ENCODE data around the gene TIMP2. TPM values are rescaled to one million over a fixed set of nuclear protein-coding genes. Genes with fewer than 3 reads are reported as not detected.

The TIMP2 gene
- total RNA-seq, 1 experiment from 2014 or later: 114 TPM

DNA sequence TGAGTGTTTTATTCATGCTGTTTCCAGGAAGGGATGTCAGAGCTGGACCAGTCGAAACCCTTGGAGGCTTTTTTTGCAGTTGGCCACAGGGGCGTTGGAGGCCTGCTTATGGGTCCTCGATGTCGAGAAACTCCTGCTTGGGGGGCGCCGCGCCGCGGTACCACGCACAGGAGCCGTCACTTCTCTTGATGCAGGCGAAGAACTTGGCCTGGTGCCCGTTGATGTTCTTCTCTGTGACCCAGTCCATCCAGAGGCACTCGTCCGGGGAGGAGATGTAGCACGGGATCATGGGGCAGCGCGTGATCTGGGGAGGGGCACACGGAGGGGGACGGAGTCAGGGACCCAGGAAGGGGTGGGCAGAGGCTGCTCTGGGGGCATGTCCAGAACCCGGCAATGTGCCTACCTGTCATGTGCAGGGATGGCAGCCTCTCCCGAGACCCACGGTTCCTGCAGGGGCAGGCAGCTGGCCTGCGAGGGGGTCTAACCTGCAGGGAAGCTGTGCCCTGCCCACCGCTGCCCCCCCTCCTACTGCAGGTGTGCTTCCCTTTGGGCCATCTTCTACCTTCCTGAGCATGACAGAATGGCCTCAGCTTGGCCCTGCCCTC, 69.5 kb downstream of the TIMP2 start:
- no peak for DNase-seq
- H3F3A ChIP-seq (ENCODE audit: insufficient read depth, low read depth): no peaks in the 10 kb centered on the region
- no peaks in the 10 kb centered on the region for H3K36me3 ChIP-seq (ENCODE audit: low read depth)
- no peak overlapping the region for H3K4me2 ChIP-seq
- H4K20me1 ChIP-seq (ENCODE audit: insufficient read depth): no peaks in the 10 kb centered on the region
- intact Hi-C loops (cut with micrococcal nuclease; ENCODE audit: unreplicated experiment): no loop called here
- no peaks in the 10 kb centered on the region for H3K9me2 ChIP-seq (ENCODE audit: insufficient read depth)
- no peak overlapping the region for H3K27ac ChIP-seq
- POLR2A ChIA-PET (ENCODE audit: unreplicated experiment): no interaction called here
- H3K27me3 ChIP-seq (ENCODE audit: insufficient read depth, low read depth): no peaks in the 10 kb centered on the region
- TF ChIP-seq EZH2 (IDR thresholded peaks at IDR 0.05; ENCODE audit: low read depth): no peak
- TF ChIP-seq, protein P1, sequence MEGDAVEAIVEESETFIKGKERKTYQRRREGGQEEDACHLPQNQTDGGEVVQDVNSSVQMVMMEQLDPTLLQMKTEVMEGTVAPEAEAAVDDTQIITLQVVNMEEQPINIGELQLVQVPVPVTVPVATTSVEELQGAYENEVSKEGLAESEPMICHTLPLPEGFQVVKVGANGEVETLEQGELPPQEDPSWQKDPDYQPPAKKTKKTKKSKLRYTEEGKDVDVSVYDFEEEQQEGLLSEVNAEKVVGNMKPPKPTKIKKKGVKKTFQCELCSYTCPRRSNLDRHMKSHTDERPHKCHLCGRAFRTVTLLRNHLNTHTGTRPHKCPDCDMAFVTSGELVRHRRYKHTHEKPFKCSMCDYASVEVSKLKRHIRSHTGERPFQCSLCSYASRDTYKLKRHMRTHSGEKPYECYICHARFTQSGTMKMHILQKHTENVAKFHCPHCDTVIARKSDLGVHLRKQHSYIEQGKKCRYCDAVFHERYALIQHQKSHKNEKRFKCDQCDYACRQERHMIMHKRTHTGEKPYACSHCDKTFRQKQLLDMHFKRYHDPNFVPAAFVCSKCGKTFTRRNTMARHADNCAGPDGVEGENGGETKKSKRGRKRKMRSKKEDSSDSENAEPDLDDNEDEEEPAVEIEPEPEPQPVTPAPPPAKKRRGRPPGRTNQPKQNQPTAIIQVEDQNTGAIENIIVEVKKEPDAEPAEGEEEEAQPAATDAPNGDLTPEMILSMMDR (conservative IDR thresholded peaks at IDR 0.05): no peak
- H3K9me3 ChIP-seq (ENCODE audit: insufficient read depth, low read depth): no peaks in the 10 kb centered on the region
- no TSS peak for BruUV-seq (replicated peaks)
- no peaks in the 10 kb centered on the region for H3K4me1 ChIP-seq (replicated peaks; ENCODE audit: insufficient read depth)
- CTCF ChIA-PET: no interaction called here
- no peaks in the 10 kb centered on the region for H3K79me2 ChIP-seq (ENCODE audit: low read depth)
- no peak overlapping the region for H2AFZ ChIP-seq
- H3K4me3 ChIP-seq: no peak overlapping the region

DNA sequence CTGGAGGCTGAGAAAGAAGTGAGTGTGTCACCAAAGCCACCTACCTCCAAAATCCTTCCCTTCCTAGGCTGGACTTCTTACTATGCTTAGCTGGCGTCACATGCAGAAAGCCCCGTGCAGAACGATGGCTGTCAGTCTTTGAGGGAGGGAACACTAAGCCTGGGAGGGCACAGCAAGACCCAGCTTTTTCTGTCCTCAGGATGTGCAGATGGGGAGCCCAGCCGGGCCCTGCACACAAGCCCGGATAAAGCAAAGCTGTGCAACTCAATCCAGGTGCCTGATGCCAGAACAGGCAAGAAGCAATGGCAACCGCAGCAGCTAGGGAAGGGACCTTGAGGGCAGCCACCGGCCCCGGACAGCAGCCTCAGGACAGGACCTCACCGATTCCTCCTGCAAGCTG, 70.7 kb downstream of the TIMP2 start:
- TF ChIP-seq EZH2 (IDR thresholded peaks at IDR 0.05; ENCODE audit: low read depth): no peak
- TF ChIP-seq, protein P1 (conservative IDR thresholded peaks at IDR 0.05): no peak
- H4K20me1 ChIP-seq (ENCODE audit: insufficient read depth): no peaks in the 10 kb centered on the region
- no peak overlapping the region for H2AFZ ChIP-seq
- no peaks in the 10 kb centered on the region for H3K9me3 ChIP-seq (ENCODE audit: insufficient read depth, low read depth)
- POLR2A ChIA-PET (ENCODE audit: unreplicated experiment): no interaction called here
- BruUV-seq (replicated peaks): no TSS peak
- CTCF ChIA-PET: interaction anchor here (0.5 to 0.8 kb wide), 2 partner anchors 88 to 125 kb away, joined by 6 to 19 read pairs; partner anchors contain the start of gene LGALS3BP
- H3K9me2 ChIP-seq (ENCODE audit: insufficient read depth): no peaks in the 10 kb centered on the region
- H3K79me2 ChIP-seq (ENCODE audit: low read depth): no peaks in the 10 kb centered on the region
- intact Hi-C loops (cut with micrococcal nuclease; ENCODE audit: unreplicated experiment): no loop called here
- H3K4me1 ChIP-seq (replicated peaks; ENCODE audit: insufficient read depth): no peaks in the 10 kb centered on the region
- H3K4me2 ChIP-seq: no peak overlapping the region
- DNase-seq: no peak
- no peak overlapping the region for H3K27ac ChIP-seq
- H3K4me3 ChIP-seq: no peak overlapping the region
- H3K36me3 ChIP-seq (ENCODE audit: low read depth): no peaks in the 10 kb centered on the region
- no peaks in the 10 kb centered on the region for H3K27me3 ChIP-seq (ENCODE audit: insufficient read depth, low read depth)
- H3F3A ChIP-seq (ENCODE audit: insufficient read depth, low read depth): no peaks in the 10 kb centered on the region

DNA sequence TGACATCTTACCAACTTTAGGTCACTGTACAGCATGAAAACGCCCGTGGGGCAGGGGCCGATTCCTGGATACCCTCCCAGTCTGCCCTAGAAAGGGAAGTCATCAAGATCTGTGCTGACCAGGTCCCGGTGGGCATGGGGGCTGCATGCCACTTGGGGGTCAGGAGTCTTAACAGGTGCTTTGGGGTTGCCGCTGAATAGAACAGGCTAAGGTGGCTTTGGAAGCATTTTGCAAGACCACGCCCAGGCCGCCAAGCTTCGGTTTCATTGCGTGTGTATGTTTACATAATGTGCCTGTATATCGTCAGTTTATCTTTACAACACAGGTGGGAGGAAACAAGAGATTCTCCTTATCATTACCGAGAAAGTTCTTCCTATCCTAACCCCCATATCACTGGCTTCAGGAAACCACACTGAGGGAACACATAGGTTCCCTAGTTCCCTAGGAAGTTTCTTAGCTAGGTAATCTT, 71.2 kb downstream of the TIMP2 start:
- H3K27ac ChIP-seq: no peak overlapping the region
- no peaks in the 10 kb centered on the region for H3K4me1 ChIP-seq (replicated peaks; ENCODE audit: insufficient read depth)
- H3K9me2 ChIP-seq (ENCODE audit: insufficient read depth): no peaks in the 10 kb centered on the region
- no peaks in the 10 kb centered on the region for H3K9me3 ChIP-seq (ENCODE audit: insufficient read depth, low read depth)
- intact Hi-C loops (cut with micrococcal nuclease; ENCODE audit: unreplicated experiment): no loop called here
- no peaks in the 10 kb centered on the region for H3F3A ChIP-seq (ENCODE audit: insufficient read depth, low read depth)
- no peak overlapping the region for H3K4me2 ChIP-seq
- H2AFZ ChIP-seq: no peak overlapping the region
- H4K20me1 ChIP-seq (ENCODE audit: insufficient read depth): no peaks in the 10 kb centered on the region
- ChIA-PET CTCF (interaction anchor here (0.5 to 0.8 kb wide), 2 partner anchors 88 to 126 kb away, joined by 6 to 19 read pairs; partner anchors contain the start of gene LGALS3BP), POLR2A (ENCODE audit: unreplicated experiment) (no interaction called here)
- TSS peak; percentile 57 for BruUV-seq (replicated peaks)
- no peaks in the 10 kb centered on the region for H3K27me3 ChIP-seq (ENCODE audit: insufficient read depth, low read depth)
- DNase-seq: no peak
- H3K4me3 ChIP-seq: no peak overlapping the region
- no peak for TF ChIP-seq EZH2 (IDR thresholded peaks at IDR 0.05; ENCODE audit: low read depth)
- TF ChIP-seq, protein P1 (conservative IDR thresholded peaks at IDR 0.05): no peak
- H3K79me2 ChIP-seq (ENCODE audit: low read depth): no peaks in the 10 kb centered on the region
- no peaks in the 10 kb centered on the region for H3K36me3 ChIP-seq (ENCODE audit: low read depth)
